Right cardiac atrium (tissue), 5 donors: ENCODE results near the gene GTPBP2. TPM values are rescaled to one million over a fixed set of nuclear protein-coding genes. Genes with fewer than 3 reads are reported as not detected.
"Not testable (repeated sequence)": the region's sequence is repeated elsewhere in the genome, so short reads cannot be mapped to it uniquely, and the experiment has no call there.

ENCODE experiments used
- ATAC-seq, 2 donors: fragments of 200-7000 bp; cut with Tn5 transposase; one replicate each; pipeline versions ENCODE4 v1.8.0 to v1.9.1; 2020; ENCODE audit warnings: moderate library complexity in 2 of 2, mild to moderate bottlenecking in 1 of 2
- DNase-seq, 3 donors: peaks; one replicate each; pipeline ENCODE4 v3.0.0-alpha.2; 2020
- H3K27ac ChIP-seq: one replicate; pipeline ENCODE4 v1.5.1; 2013; ENCODE audit warnings: mild to moderate bottlenecking, low read length, control low read depth, moderate library complexity
- H3K27me3 ChIP-seq: one replicate; pipeline ENCODE4 v1.6.1; 2013; ENCODE audit not compliant: control insufficient read depth, insufficient read depth
- H3K4me1 ChIP-seq: one replicate; pipeline ENCODE4 v1.6.1; 2013; ENCODE audit warnings: low read length; ENCODE audit not compliant: control insufficient read depth, insufficient read depth
- H3K4me3 ChIP-seq: one replicate; pipeline ENCODE4 v1.5.1; 2013; ENCODE audit warnings: low read length, control low read depth
- H3K9me3 ChIP-seq: one replicate; pipeline ENCODE4 v1.6.1; 2013; ENCODE audit warnings: low read length; ENCODE audit not compliant: control insufficient read depth
- WGBS: extraction: QIAGEN DNeasy Blood & Tissue Kit; methylation state at CpG from one replicate; pipeline ENCODE4 v1.1.7; 2013; 5-methylcytosine and 5-hydroxymethylcytosine counted together
- intact Hi-C, 4 donors: fragments of 100-400 bp; cut with DNase I; formaldehyde crosslinking; loops; one replicate each; pipeline versions ENCODE4 v1.11.0 to v1.14.0; 2022 to 2023
- polyA plus RNA-seq: library from polyadenylated mRNA; stranded (reverse); fragments of 200-250 nt; gene quantifications from one replicate; pipeline ENCODE4 v1.2.3, GENCODE V29; 2013
- total RNA-seq, 4 donors: library from RNA; stranded (reverse); fragmentation: NEBNext Ultra II Directional; extraction: Animal tissue kit (Norgen Biotek cat#: 25700); gene quantifications; one replicate each; pipeline ENCODE4 v1.2.1, GENCODE V29; 2021
- donor health status: healthy with polysubstance abuse.
- donor health status: DM: no; HTN: yes; CAD: no.
- donor health status: DM: no; HTN: no; CAD: no.
- donor health status: DM: no; HTN: yes; CAD: no; lungs with severe emphysema.
- donor health status: DM: yes; HTN: yes; CAD: no.

GTPBP2 gene
- total and polyA plus RNA-seq, 5 donors = 21.8 to 30.7 (median 28.2) TPM

DNA sequence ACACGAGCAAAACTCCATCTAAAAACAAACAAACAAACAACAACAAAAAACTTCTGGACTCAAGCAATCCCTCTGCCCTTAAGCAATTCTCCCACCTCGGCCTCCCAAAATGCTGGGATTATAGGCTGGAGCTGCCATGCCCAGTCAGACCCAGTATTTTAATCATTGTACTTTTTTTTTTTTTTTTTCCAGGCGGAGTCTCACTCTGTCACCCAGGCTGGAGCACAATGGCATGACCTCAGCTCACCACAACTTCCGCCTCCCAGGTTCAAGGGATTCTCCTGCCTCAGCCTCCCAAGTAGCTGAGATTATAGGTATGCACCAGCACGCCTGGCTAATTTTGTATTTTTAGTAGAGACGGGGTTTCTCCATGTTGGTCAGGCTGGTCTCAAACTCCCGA lies 3.9 kb upstream of the GTPBP2 start:
- ATAC-seq, H3K27me3 ChIP-seq, H3K27ac ChIP-seq, H3K9me3 ChIP-seq, H3K4me3 ChIP-seq, DNase-seq, H3K4me1 ChIP-seq, intact Hi-C loops: not testable (repeated sequence)
- WGBS = 92% methylated on average over 7 of the region's 7 CpGs

DNA sequence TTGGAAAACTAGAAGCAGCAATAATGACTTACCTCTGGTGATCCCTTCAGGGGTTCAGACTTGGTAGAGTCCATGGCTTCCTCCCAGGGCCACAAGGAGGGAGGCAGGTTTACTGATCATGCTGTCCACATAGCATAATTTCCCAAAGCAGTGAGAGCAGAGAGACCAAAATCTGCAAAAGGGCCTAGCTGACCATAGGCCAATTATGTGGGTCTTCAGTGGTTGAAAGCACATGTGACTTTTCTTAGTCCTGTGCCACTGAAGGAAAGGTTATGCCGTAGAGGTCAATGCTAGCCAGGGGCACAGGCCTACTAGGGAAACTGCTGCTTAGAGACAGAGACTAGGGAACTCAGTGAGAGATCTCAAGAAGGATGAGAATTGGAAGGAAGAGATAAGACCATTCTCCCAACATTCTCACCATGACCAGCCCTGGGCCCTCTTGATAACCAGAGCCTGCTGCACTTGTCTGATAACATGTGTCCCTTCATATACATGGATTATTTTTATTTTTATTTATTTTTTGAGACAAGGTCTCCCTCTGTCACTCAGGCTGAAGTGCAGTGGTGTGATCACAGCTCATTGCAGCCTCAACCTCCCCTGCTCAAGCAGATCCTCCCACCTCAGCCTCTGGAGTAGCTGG lies 2.0 kb upstream of the GTPBP2 start:
- peaks cover 8% of the 10 kb centered on the region for H3K4me1 ChIP-seq
- no peak overlapping the region for H3K27ac ChIP-seq
- H3K9me3 ChIP-seq = no peaks in the 10 kb centered on the region
- DNase-seq = no peak
- H3K4me3 ChIP-seq = no peak overlapping the region
- H3K27me3 ChIP-seq = no peaks in the 10 kb centered on the region
- ATAC-seq = no peak
- intact Hi-C loops = no loop called here
- WGBS = 89% methylated on average over 1 of the region's 1 CpG

DNA sequence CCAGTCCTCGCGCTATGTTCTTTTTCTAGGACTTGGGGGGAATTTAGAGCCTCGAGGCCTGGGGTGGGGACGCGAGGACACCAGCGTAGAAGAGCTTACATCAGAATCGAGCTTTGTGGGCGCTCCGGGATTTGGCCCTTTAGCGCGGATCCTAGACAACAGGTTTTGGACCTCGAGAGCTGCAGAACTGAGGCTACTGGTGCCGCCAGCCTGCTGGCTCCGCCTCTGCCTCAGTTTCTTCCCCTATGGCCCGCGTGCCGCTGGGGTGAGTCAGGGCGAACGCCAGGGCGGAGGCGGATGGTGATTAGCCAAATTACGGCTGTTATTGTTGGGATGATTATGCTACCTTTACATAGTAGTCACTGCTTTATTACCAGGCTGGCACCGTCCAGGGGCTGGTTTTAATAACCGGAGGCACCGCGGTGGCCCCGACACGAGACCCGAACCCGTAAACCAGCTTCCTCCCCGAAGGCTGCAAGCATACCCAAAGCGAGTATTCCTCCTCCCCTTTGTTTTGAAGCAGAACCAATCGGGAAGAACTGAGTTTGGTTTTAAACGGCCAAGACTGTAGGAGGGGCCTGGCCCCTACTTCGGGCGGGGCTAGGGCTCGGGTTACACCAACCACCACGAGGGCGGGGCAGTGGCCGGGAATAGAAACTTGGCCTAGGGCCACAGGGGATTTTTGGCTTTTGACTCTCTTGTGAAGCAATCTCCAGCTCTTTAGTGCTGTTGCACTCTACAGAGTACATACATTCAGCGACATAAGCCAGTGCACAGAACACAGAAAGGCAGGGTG lies 639 bp upstream of the GTPBP2 start:
- Histone ChIP-seq H3K27me3 (no peaks in the 10 kb centered on the region), H3K4me1 (peaks cover 8% of the 10 kb centered on the region), H3K27ac (peak overlapping the region; percentile 94), H3K9me3 (no peaks in the 10 kb centered on the region), H3K4me3 (peak overlapping the region; percentile 95)
- WGBS = under 1% methylated on average over 41 of the region's 41 CpGs
- DNase-seq (peak; percentile 96 to 98 (median 97)), ATAC-seq (peak; percentile 92 to 93)
- intact Hi-C loops = no loop called here

DNA sequence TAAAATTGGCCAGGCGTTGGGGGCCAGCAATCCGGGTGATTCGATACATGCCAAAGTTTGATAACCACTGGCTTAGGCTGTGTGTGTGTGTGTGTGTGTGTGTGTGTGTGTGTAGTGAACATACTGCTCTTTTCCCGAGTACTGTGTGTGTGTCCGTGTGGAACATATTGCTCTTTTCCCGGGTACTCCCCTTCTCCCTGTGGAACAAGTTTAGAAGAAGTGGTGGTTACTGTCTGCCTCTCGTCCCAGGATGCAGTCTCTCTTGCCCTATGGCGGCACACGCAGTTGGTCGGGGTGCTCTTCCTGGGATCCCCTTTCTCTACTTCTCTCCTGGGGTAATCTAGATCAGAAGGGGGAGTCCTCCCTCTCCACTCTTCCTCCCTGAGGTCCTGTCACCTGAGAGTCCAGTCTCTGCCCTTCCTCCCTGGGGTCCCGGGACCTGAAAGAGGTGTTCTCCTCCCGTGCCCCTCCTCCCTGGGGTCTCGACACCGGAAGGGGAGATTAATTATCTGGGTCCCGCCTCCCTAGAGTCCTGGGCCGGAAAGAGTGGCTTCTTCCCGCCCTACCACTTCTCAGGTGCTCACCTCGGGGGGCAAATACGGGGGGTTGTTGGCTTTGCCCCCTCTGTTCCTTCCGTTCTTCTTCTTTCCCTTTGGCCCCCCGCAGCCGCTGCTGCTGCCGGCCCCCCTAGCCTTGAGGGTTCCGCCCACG lies 516 bp downstream of the GTPBP2 start:
- intact Hi-C loops = no loop called here
- ATAC-seq (peak; percentile 2 to 3), DNase-seq (peak in 2 of 3 donors; percentile 52 to 77)
- no peaks in the 10 kb centered on the region for H3K9me3 ChIP-seq
- peak overlapping the region; percentile 95 for H3K4me3 ChIP-seq
- WGBS = 1% methylated on average over 25 of the region's 25 CpGs
- no peaks in the 10 kb centered on the region for H3K27me3 ChIP-seq
- H3K27ac ChIP-seq = peak overlapping the region; percentile 85
- H3K4me1 ChIP-seq = peaks cover 8% of the 10 kb centered on the region

DNA sequence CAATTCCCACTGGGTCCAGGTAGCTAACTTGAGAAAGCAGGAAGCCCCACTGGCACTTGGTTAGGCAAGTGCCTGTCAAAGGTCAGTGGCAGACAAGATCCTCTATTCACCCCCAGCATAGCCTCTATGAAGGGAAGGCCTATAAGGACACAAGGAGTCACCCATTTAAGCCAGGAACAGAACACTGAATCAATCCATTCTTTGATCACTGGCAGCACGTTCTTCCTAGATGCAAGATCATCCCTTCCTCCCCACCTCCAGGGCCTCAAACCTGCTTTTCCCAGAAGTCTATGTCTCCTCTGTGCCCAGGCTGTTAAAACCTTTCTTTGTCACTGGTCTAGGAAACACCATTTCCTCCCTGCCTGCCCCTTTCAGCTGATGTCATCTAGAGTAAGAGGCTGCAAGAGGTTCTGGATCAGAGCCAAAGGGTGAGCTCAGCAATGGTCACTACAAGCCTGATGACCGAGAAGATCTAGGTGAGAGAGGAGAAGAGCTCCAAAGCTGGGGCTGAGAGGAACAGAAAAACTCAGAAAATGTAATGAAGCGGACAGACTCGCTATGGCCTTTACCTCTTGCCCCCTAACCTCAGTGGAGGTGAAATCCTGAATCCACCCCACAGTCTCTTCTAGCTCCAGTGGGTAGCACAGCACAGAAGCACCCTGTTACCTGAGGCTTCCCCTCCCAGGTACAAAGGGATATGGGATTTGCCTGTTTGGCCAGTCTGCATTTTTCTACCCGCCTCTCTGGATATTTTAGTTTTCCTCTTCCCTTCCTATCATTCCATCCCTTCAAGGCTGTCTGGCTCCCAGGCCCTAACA lies 1.8 kb downstream of the GTPBP2 start:
- Histone ChIP-seq H3K4me1 (peaks cover 8% of the 10 kb centered on the region), H3K27ac (peak overlapping the region; percentile 82), H3K27me3 (no peaks in the 10 kb centered on the region), H3K4me3 (no peak overlapping the region), H3K9me3 (no peaks in the 10 kb centered on the region)
- intact Hi-C loops = no loop called here
- ATAC-seq (peak in 1 of 2 donors; percentile 29), DNase-seq (peak; percentile 65 to 83 (median 82))
- whole genome bisulfite sequencing = 48% methylated on average over 5 of the region's 5 CpGs

DNA sequence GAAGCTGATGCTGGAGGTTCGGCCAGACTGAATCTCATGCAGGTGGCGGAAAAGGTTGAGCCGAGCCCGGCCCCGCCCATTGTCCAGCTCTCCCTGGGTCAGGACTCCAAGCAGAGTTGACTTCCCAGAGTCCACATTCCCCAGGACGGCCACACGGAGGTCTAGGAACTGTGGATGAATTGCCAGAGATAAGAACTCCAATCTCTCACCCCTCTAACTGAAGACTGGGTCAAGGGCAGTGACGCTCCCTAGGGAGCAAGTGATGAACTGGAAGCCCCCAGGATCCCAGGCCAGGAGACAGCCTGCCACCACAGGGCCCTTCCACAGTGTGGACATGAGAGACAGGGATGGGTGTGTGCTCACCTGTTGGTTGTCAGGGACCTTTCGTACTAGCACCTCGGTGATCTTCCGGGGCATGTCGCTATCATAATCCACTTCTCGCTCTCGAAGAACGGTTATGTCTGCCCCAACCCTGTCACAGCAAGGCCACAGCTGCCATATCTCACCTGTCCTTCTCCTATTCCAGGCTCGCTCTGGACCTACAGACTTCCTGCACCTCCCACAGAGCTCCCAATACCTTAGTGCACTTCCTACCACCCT lies 3.6 kb downstream of the GTPBP2 start:
- intact Hi-C loops = no loop called here
- no peaks in the 10 kb centered on the region for H3K9me3 ChIP-seq
- H3K4me3 ChIP-seq = no peak overlapping the region
- DNase-seq (no peak), ATAC-seq (no peak)
- H3K27me3 ChIP-seq = no peaks in the 10 kb centered on the region
- H3K27ac ChIP-seq = no peak overlapping the region
- 90% methylated on average over 16 of the region's 16 CpGs for WGBS
- H3K4me1 ChIP-seq = peaks cover 8% of the 10 kb centered on the region

DNA sequence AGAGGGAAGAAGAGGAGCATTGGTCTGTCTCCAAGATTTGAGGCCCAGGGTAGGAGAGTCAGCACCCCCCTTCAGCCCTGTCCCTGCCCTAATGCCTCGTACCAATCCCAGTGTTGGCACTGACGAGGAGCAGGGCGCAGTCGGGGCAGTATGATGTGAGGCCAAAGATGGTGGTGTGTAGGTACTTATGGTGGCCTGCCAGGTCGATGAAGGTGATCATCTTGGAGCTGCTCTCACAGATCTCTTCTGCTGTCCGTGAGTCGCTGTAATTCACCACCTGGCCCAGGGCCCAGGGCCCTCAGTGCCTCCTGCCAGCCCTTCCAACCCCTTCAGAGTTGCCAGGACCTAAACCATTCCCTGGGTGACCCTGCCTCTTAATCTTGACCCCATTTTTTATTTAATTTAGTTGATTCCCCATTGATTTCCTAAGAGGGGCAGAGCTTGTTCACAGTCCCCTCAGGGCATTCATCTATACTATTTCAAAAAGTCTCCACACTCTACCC lies 4.2 kb downstream of the GTPBP2 start:
- H3K27me3 ChIP-seq = no peaks in the 10 kb centered on the region
- ATAC-seq (no peak), DNase-seq (no peak)
- peaks cover 8% of the 10 kb centered on the region for H3K4me1 ChIP-seq
- intact Hi-C loops = no loop called here
- 83% methylated on average over 7 of the region's 7 CpGs for WGBS
- no peak overlapping the region for H3K27ac ChIP-seq
- H3K4me3 ChIP-seq = no peak overlapping the region
- H3K9me3 ChIP-seq = no peaks in the 10 kb centered on the region

DNA sequence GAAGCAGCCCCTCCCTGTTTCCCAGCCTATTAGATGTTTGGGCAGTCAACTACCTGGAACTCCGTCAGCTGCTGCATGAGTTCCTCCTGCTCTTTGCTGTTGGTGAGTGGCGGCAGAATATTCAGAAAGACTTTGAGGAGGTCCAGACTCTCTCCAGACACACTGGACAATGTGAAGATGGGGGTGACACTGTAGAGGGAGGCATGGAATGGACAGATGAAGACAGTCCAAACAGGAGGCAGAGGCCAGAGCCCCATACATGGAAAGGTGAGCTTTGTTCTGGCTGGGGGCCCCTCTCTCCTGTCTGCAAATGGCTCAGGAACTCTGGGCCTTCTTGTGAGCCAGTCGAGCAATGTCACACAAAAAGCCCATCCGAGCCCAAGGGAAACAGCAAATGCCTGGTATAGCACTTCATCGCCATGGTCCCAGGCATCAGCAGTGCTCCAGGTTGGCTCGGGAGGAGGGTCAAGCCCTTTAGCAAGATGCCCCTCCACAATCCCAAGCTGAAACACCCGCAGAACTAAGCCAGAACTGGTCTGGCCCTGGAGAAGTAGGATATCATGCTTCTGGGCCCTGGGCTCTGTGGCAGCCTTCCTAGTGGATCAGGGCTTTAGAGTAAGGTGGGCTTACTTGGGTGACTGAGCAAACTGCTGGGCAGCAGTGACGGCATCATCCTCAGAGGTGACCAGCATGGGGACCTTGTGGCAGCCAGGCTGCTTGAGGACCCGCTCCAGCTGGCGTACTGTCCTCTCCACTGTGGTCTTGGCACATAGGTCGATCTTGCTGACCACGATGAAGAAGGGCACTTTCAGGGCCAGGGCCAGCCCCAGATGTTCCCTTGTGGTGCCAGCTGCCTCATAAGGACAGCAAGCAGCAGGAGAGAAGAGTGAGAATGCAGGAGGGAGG lies 4.9 kb downstream of the GTPBP2 start:
- no peak overlapping the region for H3K27ac ChIP-seq
- H3K4me1 ChIP-seq = peaks cover 8% of the 10 kb centered on the region
- WGBS = 88% methylated on average over 12 of the region's 12 CpGs
- DNase-seq = no peak
- no peak overlapping the region for H3K4me3 ChIP-seq
- no peak for ATAC-seq
- intact Hi-C loops = no loop called here
- no peaks in the 10 kb centered on the region for H3K27me3 ChIP-seq
- H3K9me3 ChIP-seq = no peaks in the 10 kb centered on the region

DNA sequence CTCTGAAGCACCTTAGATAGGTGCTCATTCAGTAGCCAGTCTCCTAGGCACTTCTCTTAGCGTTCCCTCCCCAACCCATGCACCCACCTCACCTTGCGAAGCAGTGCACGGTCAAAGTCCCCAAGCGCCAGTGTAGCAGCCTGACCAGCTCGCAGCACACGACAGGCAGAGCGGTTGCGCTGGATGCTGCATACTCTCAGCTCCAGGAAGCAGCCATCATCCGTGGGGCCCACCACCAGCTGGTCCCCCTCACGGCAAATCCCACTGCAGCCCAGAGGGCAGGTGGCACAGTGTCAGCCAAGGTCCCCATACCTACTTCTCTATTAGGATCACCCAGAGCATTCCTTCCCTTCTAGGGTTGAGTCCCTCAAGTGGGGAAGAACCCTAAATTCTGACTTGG lies 6.5 kb downstream of the GTPBP2 start:
- no peaks in the 10 kb centered on the region for H3K9me3 ChIP-seq
- DNase-seq (no peak), ATAC-seq (no peak)
- H3K4me3 ChIP-seq = no peak overlapping the region
- no peak overlapping the region for H3K27ac ChIP-seq
- 94% methylated on average over 10 of the region's 10 CpGs for WGBS
- intact Hi-C loops = no loop called here
- H3K4me1 ChIP-seq = peaks cover 7% of the 10 kb centered on the region
- H3K27me3 ChIP-seq = no peaks in the 10 kb centered on the region
